MM.1S (cell line): Measurements from ENCODE around the gene PPP1R16B.

Source experiments
- DNase-seq: peaks from one replicate; pipeline ENCODE4 v3.0.0-alpha.2; 2015
- H2AFZ ChIP-seq: fragments of 300-600 bp; sonication (generic); 2 replicates; pipeline ENCODE4 v1.6.0; 2016; ENCODE audit warnings: antibody characterized with exemption, low read length
- H3F3A ChIP-seq: fragments of 300-600 bp; sonication (generic); 2 replicates; pipeline ENCODE4 v1.6.1; 2016; ENCODE audit warnings: mild to moderate bottlenecking, antibody characterized with exemption, low read length, moderate library complexity, mixed read lengths; ENCODE audit not compliant: insufficient read depth
- H3K27ac ChIP-seq: fragments of 300-600 bp; sonication (generic); 2 replicates; pipeline ENCODE4 v1.5.1; 2016; ENCODE audit warnings: mild to moderate bottlenecking, low read length
- H3K27me3 ChIP-seq: fragments of 300-600 bp; sonication (generic); replicated peaks from 2 replicates; pipeline ENCODE4 v1.6.0; 2016; ENCODE audit warnings: low read length; ENCODE audit not compliant: insufficient read depth
- H3K36me3 ChIP-seq: fragments of 300-600 bp; sonication (generic); replicated peaks from 2 replicates; pipeline ENCODE4 v1.6.1; 2016; ENCODE audit warnings: mild to moderate bottlenecking, low read length, mixed read lengths; ENCODE audit not compliant: insufficient read depth
- H3K4me1 ChIP-seq: fragments of 300-600 bp; sonication (generic); 2 replicates; pipeline ENCODE4 v1.6.1; 2016; ENCODE audit warnings: low read length, mixed read lengths
- H3K4me2 ChIP-seq: fragments of 300-600 bp; sonication (generic); 2 replicates; pipeline ENCODE4 v1.6.0; 2016; ENCODE audit warnings: low read depth, low read length
- H3K4me3 ChIP-seq: fragments of 300-600 bp; sonication (generic); 2 replicates; pipeline ENCODE4 v1.5.1; 2016; ENCODE audit warnings: low read length, mixed read lengths
- H3K79me2 ChIP-seq: fragments of 300-600 bp; sonication (generic); 2 replicates; pipeline ENCODE4 v1.6.1; 2016; ENCODE audit warnings: mixed run types, low read length, mixed read lengths
- H3K9ac ChIP-seq: fragments of 300-600 bp; sonication (generic); 2 replicates; pipeline ENCODE4 v1.6.1; 2016; ENCODE audit warnings: low read length, mixed read lengths
- H3K9me2 ChIP-seq: fragments of 300-600 bp; sonication (generic); replicated peaks from 2 replicates; pipeline ENCODE4 v1.6.1; 2016; ENCODE audit warnings: mild to moderate bottlenecking, low read length, mixed read lengths; ENCODE audit not compliant: insufficient read depth
- H3K9me3 ChIP-seq: fragments of 300-600 bp; sonication (generic); replicated peaks from 2 replicates; pipeline ENCODE4 v1.6.1; 2016; ENCODE audit warnings: mild to moderate bottlenecking, low read length, mixed read lengths; ENCODE audit not compliant: insufficient read depth
- H4K20me1 ChIP-seq: fragments of 300-600 bp; sonication (generic); 2 replicates; pipeline ENCODE4 v1.6.1; 2016; ENCODE audit warnings: mild to moderate bottlenecking, low read length, moderate library complexity, mixed read lengths; ENCODE audit not compliant: insufficient read depth
- CTCF ChIP-seq: fragments of 300-600 bp; sonication (generic); IDR thresholded peaks from 2 replicates; pipeline ENCODE4 v1.5.1; 2016; ENCODE audit warnings: antibody characterized with exemption, low read length, mixed read lengths
- EZH2 ChIP-seq: fragments of 300-600 bp; sonication (generic); optimal IDR thresholded peaks from 2 replicates; pipeline ENCODE3; 2017; ENCODE audit warnings: low read depth, mild to moderate bottlenecking, antibody characterized with exemption, low read length, mixed read lengths
- EZH2phosphoT487 ChIP-seq: fragments of 300-600 bp; sonication (generic); IDR thresholded peaks from 2 replicates; pipeline ENCODE4 v1.6.1; 2018; ENCODE audit warnings: antibody characterized with exemption, low read length

Gene PPP1R16B

GRCh38 chr20:38828514-38829295, 23.2 kb downstream of the PPP1R16B start:
- Histone ChIP-seq H2AFZ (no peak overlapping the region), H3K9me3 (no peaks in the 10 kb centered on the region), H3K27me3 (no peaks in the 10 kb centered on the region), H3K4me2 (no peak overlapping the region), H3K36me3 (peaks cover 15% of the 10 kb centered on the region; the same call in 1 of the 2 replicates), H3K79me2 (peaks cover 98% of the 10 kb centered on the region), H3K4me1 (peaks cover 40% of the 10 kb centered on the region), H3K9me2 (no peaks in the 10 kb centered on the region), H3F3A (peaks cover 11% of the 10 kb centered on the region; the same call in 1 of the 2 replicates), H4K20me1 (0 out of 2 replicates have a peak, but pooled peaks cover 2% of the 10 kb centered on the region), H3K9ac (no peak overlapping the region), H3K4me3 (no peak overlapping the region), H3K27ac (no peak overlapping the region)
- no peak for DNase-seq
- no peak for TF ChIP-seq EZH2
- no peak for TF ChIP-seq CTCF
- no peak for TF ChIP-seq EZH2phosphoT487

GRCh38 chr20:38829296-38829875, 23.9 kb downstream of the PPP1R16B start:
- H3K27ac ChIP-seq, result no peak overlapping the region
- peaks cover 14% of the 10 kb centered on the region; the same call in 1 of the 2 replicates for H3F3A ChIP-seq
- H3K36me3 ChIP-seq, result peaks cover 15% of the 10 kb centered on the region
- TF ChIP-seq CTCF, result no peak
- TF ChIP-seq EZH2phosphoT487, result no peak
- no peak for TF ChIP-seq EZH2
- no peaks in the 10 kb centered on the region for H3K9me2 ChIP-seq
- H3K9ac ChIP-seq, result no peak overlapping the region
- no peaks in the 10 kb centered on the region for H3K27me3 ChIP-seq
- no peak overlapping the region for H2AFZ ChIP-seq
- H3K4me3 ChIP-seq, result no peak overlapping the region
- peaks cover 98% of the 10 kb centered on the region for H3K79me2 ChIP-seq
- H3K9me3 ChIP-seq, result no peaks in the 10 kb centered on the region
- H3K4me1 ChIP-seq, result peaks cover 45% of the 10 kb centered on the region
- 0 out of 2 replicates have a peak, but pooled peaks cover 2% of the 10 kb centered on the region for H4K20me1 ChIP-seq
- no peak overlapping the region for H3K4me2 ChIP-seq
- DNase-seq, result no peak

GRCh38 chr20:38830356-38830755, 24.9 kb downstream of the PPP1R16B start:
- Histone ChIP-seq H3F3A (peaks cover 14% of the 10 kb centered on the region; the same call in 1 of the 2 replicates), H3K79me2 (peaks cover 96% of the 10 kb centered on the region), H3K27me3 (no peaks in the 10 kb centered on the region), H3K4me3 (no peak overlapping the region), H3K4me2 (no peak overlapping the region), H3K4me1 (peaks cover 52% of the 10 kb centered on the region), H3K9ac (no peak overlapping the region), H3K9me2 (no peaks in the 10 kb centered on the region), H3K36me3 (peaks cover 15% of the 10 kb centered on the region), H2AFZ (no peak overlapping the region), H3K9me3 (no peaks in the 10 kb centered on the region), H3K27ac (no peak overlapping the region), H4K20me1 (0 out of 2 replicates have a peak, but pooled peaks cover 2% of the 10 kb centered on the region)
- TF ChIP-seq EZH2 (no peak), CTCF (no peak), EZH2phosphoT487 (no peak)
- DNase-seq, result no peak
